SK-N-MC (cell line): ENCODE results near the gene PAX1.

Source experiments
- DNase-seq: peaks from one replicate; pipeline ENCODE4 v3.0.0-alpha.2; 2011; ENCODE audit warnings: low read depth, low spot score
- H3K27ac ChIP-seq: fragments of 200-600 bp; sonication (generic); 2 replicates; pipeline ENCODE4 v1.5.1; 2016; ENCODE audit warnings: mixed run types
- H3K36me3 ChIP-seq: fragments of 200-600 bp; sonication (generic); 2 replicates; pipeline ENCODE4 v1.6.1; 2017; ENCODE audit warnings: antibody characterized with exemption, low read length, mixed read lengths; ENCODE audit not compliant: insufficient read depth
- H3K4me3 ChIP-seq: fragments of 200-600 bp; sonication (generic); 2 replicates; pipeline ENCODE4 v1.5.1; 2016
- H3K9ac ChIP-seq: fragments of 200-600 bp; sonication (generic); 2 replicates; pipeline ENCODE4 v1.8.0; 2017; ENCODE audit warnings: mixed run types, mixed read lengths; ENCODE audit not compliant: insufficient read length
- H3K9me3 ChIP-seq: fragments of 200-600 bp; sonication (generic); 2 replicates; pipeline ENCODE4 v1.6.1; 2017; ENCODE audit warnings: low read depth, mild to moderate bottlenecking, antibody characterized with exemption, low read length, moderate library complexity, mixed read lengths
- EZH2 ChIP-seq: fragments of 200-600 bp; sonication (generic); IDR thresholded peaks from one replicate; pipeline ENCODE4 v1.6.1; 2017; ENCODE audit warnings: antibody characterized with exemption
- FOXP2 ChIP-seq: optimal IDR thresholded peaks from 2 replicates; pipeline ENCODE3; 2011; ENCODE audit warnings: mild to moderate bottlenecking, moderate library complexity; ENCODE audit not compliant: insufficient read depth; ENCODE audit errors: extremely low read length, control extremely low read depth
- POLR2AphosphoS5 ChIP-seq: IDR thresholded peaks from 2 replicates; pipeline ENCODE4 v1.6.1; 2012; ENCODE audit warnings: mild to moderate bottlenecking, low read depth, low read length, borderline replicate concordance

The PAX1 gene

DNA sequence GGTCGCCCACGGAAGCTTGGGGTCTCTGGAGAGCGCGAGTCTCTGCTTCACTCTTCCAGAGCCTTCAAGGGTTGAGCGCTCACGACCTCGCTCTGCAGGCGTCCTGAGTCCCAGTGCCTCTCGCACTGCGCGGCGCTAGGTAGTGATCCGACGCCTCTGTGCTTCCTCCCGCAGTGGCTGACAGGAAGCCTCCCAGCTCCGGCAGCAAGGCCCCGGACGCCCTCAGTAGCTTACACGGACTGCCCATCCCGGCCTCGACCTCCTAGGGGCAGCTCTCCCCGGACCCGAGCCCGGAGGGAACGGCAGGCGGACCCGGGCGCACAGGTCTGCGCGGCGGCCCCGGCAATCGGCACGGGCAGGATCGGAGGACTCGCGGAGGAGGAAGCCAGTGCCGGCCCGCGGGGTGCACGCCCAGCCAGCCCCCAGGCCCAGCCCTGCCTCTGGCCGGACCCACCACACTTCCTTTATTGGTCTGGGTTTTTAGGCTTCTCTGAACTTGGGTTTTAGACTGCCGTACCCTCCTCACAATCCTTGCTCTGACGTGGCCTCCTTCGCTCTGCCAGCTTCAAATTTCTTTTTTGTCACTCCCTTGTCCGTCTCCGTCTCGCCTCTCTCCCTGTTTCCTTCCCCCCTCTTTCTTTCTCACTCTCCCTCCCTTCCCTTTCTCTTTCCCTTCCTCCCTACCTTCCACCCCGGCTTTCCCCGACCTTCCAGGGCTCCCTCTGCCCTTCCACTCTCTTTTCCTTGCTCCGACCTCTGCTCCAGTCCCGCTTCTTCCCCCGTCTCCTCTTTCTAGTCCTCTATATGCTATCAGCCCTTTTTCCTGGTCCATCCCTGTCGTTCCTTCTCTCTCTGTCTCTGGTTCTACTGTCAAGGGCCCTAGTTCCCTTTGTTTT, 9.1 kb downstream of the PAX1 start:
- no peaks in the 10 kb centered on the region for H3K36me3 ChIP-seq
- no peak for DNase-seq
- no peaks in the 10 kb centered on the region for H3K9me3 ChIP-seq
- no peak for TF ChIP-seq FOXP2
- TF ChIP-seq EZH2: no peak
- TF ChIP-seq POLR2AphosphoS5: no peak
- H3K27ac ChIP-seq: no peak overlapping the region
- H3K9ac ChIP-seq: no peak overlapping the region
- no peak overlapping the region for H3K4me3 ChIP-seq

DNA sequence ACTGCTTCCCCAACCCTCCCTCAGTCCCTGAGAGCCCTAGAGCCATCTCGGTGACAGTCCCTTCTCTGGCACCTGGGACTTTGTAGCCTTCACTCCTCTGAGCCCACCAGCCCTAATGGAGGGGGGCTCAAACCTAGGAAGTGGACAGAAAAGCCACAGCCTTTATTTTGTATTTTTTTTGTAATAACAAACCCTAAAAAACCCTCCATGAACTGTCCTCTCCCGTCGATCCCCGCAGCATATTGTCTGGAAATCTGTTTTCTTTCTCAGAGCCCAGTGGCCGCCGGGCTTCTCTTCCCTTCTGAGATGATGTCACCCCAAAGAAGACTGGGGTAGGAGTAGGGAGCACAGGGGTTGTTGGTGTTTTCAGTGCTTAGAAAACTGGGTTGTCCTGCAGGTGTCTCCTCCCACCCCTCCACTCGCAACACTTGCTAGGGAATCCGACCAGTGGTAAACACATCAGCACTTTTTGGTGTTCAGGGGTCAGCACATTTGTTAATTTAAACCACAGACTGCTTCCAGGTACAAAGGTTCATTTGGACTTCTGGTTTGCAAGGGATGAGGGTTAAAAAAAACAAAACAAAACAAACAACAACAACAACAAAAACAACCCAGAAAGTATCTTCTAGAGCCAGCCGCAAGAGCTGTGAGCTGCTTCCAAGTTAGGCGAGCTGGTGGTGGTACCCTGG, 9.9 kb downstream of the PAX1 start:
- no peaks in the 10 kb centered on the region for H3K36me3 ChIP-seq
- no peaks in the 10 kb centered on the region for H3K9me3 ChIP-seq
- no peak overlapping the region for H3K4me3 ChIP-seq
- H3K27ac ChIP-seq: no peak overlapping the region
- TF ChIP-seq POLR2AphosphoS5 (no peak), FOXP2 (no peak), EZH2 (no peak)
- DNase-seq: no peak
- no peak overlapping the region for H3K9ac ChIP-seq

DNA sequence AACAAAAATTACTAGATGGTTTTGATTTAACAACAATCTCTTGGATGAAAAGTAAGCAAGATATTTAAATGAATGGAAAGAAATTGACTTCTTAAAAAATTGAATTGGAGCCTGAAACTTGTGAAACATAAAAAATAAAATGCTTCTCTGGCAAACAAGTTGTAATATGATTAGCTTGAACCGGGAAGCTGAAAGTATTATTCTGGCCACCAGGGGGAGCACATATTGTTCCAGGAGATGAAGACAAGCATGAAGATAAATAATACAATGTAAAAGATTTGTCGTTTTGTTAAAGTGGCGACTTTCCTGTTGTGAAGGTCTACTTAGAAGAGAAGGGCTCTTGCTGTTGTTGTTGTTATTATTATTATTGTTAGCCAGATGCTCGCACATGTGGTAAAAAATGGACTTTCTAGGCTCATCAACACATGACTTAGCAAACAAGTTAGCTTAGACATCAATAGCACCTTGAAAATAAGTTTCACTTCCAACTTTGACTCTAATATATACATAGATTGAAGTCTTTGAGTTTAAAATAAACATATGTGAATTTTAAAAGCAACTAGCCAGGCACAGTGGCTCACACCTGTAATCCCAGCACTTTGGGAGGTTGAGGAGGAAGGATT, 14.2 kb downstream of the PAX1 start:
- TF ChIP-seq FOXP2 (no peak), EZH2 (no peak), POLR2AphosphoS5 (no peak)
- peak; percentile 76 for DNase-seq
- H3K27ac ChIP-seq: no peak overlapping the region

DNA sequence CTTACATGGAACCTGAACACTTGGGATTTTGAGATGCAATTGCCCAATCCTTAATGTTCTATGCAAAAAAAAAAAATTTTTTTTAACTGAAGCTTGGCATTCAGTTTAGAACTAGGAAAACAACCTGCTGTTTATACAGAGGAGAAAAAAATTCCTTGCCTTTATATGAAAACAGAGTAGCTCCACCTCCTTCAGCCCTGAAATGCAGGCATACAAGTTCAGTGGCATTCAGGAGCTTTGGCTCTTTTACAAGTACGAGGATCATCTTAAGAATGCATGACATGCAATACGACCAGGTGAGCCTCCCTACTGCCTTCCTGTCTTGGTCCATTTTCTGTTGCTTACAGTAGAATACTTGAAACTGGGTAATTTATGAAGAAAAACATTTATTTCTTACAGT, 20.4 kb downstream of the PAX1 start:
- Histone ChIP-seq H3K4me3 (no peak overlapping the region), H3K27ac (no peak overlapping the region), H3K9ac (no peak overlapping the region), H3K36me3 (no peaks in the 10 kb centered on the region), H3K9me3 (no peaks in the 10 kb centered on the region)
- no peak for DNase-seq
- TF ChIP-seq EZH2 (no peak), FOXP2 (no peak)

More for the DNA sequence above, 14.2 kb downstream of the PAX1 start:
- Histone ChIP-seq H3K36me3 (no peaks in the 10 kb centered on the region), H3K9ac (no peak overlapping the region), H3K9me3 (no peaks in the 10 kb centered on the region), H3K4me3 (peak overlapping the region; percentile 71)

- no peaks in the 10 kb centered on the region for H3K9me3 ChIP-seq
- no peak for DNase-seq
- no peaks in the 10 kb centered on the region for H3K36me3 ChIP-seq
- H3K27ac ChIP-seq: no peak overlapping the region
- no peak for TF ChIP-seq EZH2
- no peak for TF ChIP-seq FOXP2
- TF ChIP-seq POLR2AphosphoS5: no peak
- no peak overlapping the region for H3K9ac ChIP-seq
- H3K4me3 ChIP-seq: no peak overlapping the region
Observed at GRCh38 chr20:21729316-21729715, 23.9 kb downstream of the PAX1 start.

GRCh38 chr20:21739161-21739560, 33.7 kb downstream of the PAX1 start:
- H3K4me3 ChIP-seq: no peak overlapping the region
- no peak overlapping the region for H3K27ac ChIP-seq
- no peak for TF ChIP-seq FOXP2
- no peak for TF ChIP-seq POLR2AphosphoS5
- TF ChIP-seq EZH2: no peak
- no peaks in the 10 kb centered on the region for H3K36me3 ChIP-seq
- no peak overlapping the region for H3K9ac ChIP-seq
- no peak for DNase-seq
- H3K9me3 ChIP-seq: no peaks in the 10 kb centered on the region

- peak; percentile 34 for DNase-seq
- TF ChIP-seq FOXP2: no peak
- TF ChIP-seq EZH2: no peak
- no peak for TF ChIP-seq POLR2AphosphoS5
- Histone ChIP-seq H3K9ac (no peak overlapping the region), H3K27ac (no peak overlapping the region), H3K4me3 (no peak overlapping the region), H3K36me3 (no peaks in the 10 kb centered on the region), H3K9me3 (no peaks in the 10 kb centered on the region)
Observed at GRCh38 chr20:21739682-21740081, 34.2 kb downstream of the PAX1 start.

- Histone ChIP-seq H3K9me3 (no peaks in the 10 kb centered on the region), H3K27ac (no peak overlapping the region), H3K4me3 (no peak overlapping the region), H3K36me3 (no peaks in the 10 kb centered on the region), H3K9ac (no peak overlapping the region)
- DNase-seq: no peak
- TF ChIP-seq FOXP2 (no peak), EZH2 (no peak), POLR2AphosphoS5 (no peak)
Observed at GRCh38 chr20:21741266-21741665, 35.8 kb downstream of the PAX1 start.
